ENCODE measurements around the gene DNAJB8. TPM values are rescaled to one million over a fixed set of nuclear protein-coding genes. Genes with fewer than 3 reads are reported as not detected.

The DNAJB8 gene
- total RNA-seq, 1 experiment from 2014 or later: not detected

DNA sequence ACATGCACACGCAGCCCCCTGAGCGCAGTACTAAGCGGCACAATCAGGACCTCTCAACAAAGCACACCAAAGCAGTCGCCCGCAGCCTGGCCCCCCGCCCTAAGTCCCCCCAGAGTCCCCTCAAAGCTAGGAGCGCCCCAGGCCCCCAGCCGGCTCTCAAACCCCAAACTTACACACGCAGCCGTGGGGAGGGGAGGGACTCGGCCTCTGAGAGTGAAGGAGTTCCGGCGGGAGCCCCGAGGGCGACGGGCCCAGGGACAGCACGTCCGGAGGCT is 20.8 kb upstream of the DNAJB8 start:
- Histone ChIP-seq H3K27me3 (ENCODE audit: low read length) (no peaks in the 10 kb centered on the region), H3K9me3 (ENCODE audit: low read length) (no peaks in the 10 kb centered on the region), H3K9ac (ENCODE audit: low read length) (no peak overlapping the region), H3K27ac (ENCODE audit: low read length) (no peak overlapping the region), H3K4me2 (ENCODE audit: low read depth, low read length, poor library complexity, severe bottlenecking) (no peak overlapping the region), H3K9me2 (replicated peaks; ENCODE audit: insufficient read depth, low read length) (no peaks in the 10 kb centered on the region), H3K79me2 (ENCODE audit: low read length) (no peaks in the 10 kb centered on the region), H2AFZ (ENCODE audit: low read length) (no peak overlapping the region), H3K36me3 (ENCODE audit: insufficient read depth, low read length) (no peaks in the 10 kb centered on the region), H3K4me3 (ENCODE audit: low read length) (no peak overlapping the region), H4K20me1 (ENCODE audit: insufficient read depth, low read depth, low read length) (no peaks in the 10 kb centered on the region), H3K4me1 (ENCODE audit: low read length) (no peaks in the 10 kb centered on the region)
- DNase-seq: no peak

DNA sequence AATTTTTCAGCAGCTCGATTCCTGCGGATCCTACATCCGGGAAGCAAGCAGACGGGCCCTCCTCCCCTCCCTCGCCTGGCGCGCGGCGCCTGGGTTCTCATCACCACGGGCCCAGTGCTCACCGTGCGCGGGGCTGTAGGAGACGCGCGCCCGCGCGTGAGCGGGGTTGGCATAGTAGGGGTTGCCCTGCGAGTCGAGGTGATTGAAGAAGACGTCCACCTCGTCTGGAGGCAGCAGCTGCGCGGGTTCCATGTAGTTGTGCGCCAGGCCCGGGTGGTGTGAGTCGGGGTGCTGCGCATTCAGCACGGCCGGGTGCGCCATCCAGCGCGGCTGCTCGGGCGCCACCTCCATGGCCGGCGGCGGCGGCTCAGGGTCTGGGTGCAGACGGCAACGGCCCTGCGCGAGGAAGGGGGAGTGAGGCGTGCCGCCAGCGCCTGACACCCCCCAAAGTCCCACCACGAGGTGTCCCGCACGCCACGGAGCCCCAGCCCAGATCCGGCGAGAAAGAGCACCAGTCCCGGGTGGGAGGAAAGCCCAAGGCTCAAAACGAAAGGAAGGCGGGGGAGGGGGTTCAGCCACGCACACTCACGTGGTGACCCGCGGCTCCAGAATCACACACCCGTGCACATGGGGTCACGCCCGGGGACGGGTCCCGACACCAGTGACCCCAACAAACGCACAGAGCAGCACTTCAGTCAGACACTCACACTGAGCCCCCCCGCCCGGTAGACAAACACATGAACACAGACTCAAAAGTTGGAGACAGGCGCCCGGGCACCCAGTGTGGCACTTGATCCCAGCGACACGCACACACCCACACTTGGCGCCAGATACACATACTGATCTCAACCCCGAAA is 20.2 kb upstream of the DNAJB8 start:
- Histone ChIP-seq H4K20me1 (ENCODE audit: insufficient read depth, low read depth, low read length) (no peaks in the 10 kb centered on the region), H3K9ac (ENCODE audit: low read length) (no peak overlapping the region), H3K36me3 (ENCODE audit: insufficient read depth, low read length) (no peaks in the 10 kb centered on the region), H3K9me3 (ENCODE audit: low read length) (no peaks in the 10 kb centered on the region), H3K27me3 (ENCODE audit: low read length) (no peaks in the 10 kb centered on the region), H2AFZ (ENCODE audit: low read length) (no peak overlapping the region), H3K4me2 (ENCODE audit: low read depth, low read length, poor library complexity, severe bottlenecking) (no peak overlapping the region), H3K4me3 (ENCODE audit: low read length) (no peak overlapping the region), H3K27ac (ENCODE audit: low read length) (no peak overlapping the region), H3K79me2 (ENCODE audit: low read length) (no peaks in the 10 kb centered on the region), H3K4me1 (ENCODE audit: low read length) (no peaks in the 10 kb centered on the region), H3K9me2 (replicated peaks; ENCODE audit: insufficient read depth, low read length) (no peaks in the 10 kb centered on the region)
- no peak for DNase-seq

DNA sequence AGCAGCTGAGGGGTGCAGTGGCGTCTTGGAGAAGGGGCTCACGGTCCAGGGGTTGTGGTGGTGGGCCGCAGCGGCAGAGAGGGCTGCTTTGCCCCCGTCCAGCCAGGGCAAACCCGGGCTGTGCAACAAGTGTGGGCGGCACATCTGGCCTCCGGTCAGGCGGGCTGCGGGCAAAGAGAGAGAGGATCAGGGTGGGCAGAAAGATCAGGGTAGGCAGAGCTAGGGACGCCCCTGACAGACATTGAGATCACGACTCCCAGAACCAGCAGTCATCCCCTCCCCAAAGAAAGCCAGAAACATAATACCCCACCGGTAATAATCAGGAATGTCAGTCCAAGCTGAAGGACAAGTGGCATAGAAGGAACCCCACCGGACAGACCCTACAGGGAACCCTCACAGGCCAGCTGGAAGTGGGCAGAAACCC is 19.5 kb upstream of the DNAJB8 start:
- Histone ChIP-seq H3K79me2 (ENCODE audit: low read length) (no peaks in the 10 kb centered on the region), H3K9me3 (ENCODE audit: low read length) (no peaks in the 10 kb centered on the region), H3K27ac (ENCODE audit: low read length) (no peak overlapping the region), H3K27me3 (ENCODE audit: low read length) (no peaks in the 10 kb centered on the region), H3K9ac (ENCODE audit: low read length) (no peak overlapping the region), H2AFZ (ENCODE audit: low read length) (no peak overlapping the region), H3K4me2 (ENCODE audit: low read depth, low read length, poor library complexity, severe bottlenecking) (no peak overlapping the region), H4K20me1 (ENCODE audit: insufficient read depth, low read depth, low read length) (no peaks in the 10 kb centered on the region), H3K4me1 (ENCODE audit: low read length) (no peaks in the 10 kb centered on the region), H3K9me2 (replicated peaks; ENCODE audit: insufficient read depth, low read length) (no peaks in the 10 kb centered on the region), H3K4me3 (ENCODE audit: low read length) (no peak overlapping the region), H3K36me3 (ENCODE audit: insufficient read depth, low read length) (no peaks in the 10 kb centered on the region)
- no peak for DNase-seq

DNA sequence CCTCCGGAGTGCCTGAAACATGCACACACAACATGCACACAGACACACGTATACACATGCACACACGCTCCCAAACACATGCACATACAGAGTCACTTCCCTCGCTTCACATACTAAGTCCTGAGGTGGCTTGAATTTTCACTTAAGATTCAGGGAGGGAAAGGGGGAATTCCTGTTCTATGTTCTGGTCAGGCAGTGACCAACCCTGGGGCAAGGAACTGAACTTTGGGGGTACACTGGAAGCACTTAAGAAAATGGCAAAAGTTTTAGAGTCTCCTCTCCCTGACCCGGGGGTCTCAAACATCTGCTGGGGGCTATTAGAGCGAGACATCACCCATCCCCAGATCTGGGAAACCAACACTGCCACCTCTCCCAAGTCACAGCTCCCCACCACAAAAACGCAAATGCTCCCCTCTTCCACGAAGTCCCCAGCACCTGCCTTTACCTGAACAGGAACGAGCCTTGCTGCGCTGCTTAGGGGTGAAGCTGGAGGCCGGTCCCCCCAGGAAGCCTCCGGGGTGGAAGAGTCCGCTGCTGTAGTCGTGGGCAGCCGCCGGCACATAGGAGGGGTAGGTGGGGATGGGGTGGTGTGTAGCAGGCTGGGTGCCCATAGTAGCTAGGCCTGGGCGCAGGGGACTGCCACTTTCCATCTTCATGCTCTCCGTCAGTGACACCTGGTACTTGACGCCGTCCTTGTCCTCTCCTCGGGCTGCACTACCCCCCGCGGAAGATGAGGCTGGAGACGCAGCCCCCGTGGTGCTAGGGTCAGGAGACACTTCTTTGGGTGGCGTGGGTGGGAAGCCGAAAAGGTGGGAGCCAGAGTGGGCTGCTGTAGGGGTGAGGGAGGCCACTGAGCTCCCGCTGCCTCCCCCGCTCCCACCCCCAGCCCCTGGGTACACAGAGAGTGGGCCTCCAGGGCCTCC is 18.9 kb upstream of the DNAJB8 start:
- Histone ChIP-seq H3K27ac (ENCODE audit: low read length) (no peak overlapping the region), H3K4me3 (ENCODE audit: low read length) (no peak overlapping the region), H4K20me1 (ENCODE audit: insufficient read depth, low read depth, low read length) (no peaks in the 10 kb centered on the region), H3K27me3 (ENCODE audit: low read length) (no peaks in the 10 kb centered on the region), H3K9me3 (ENCODE audit: low read length) (no peaks in the 10 kb centered on the region), H2AFZ (ENCODE audit: low read length) (no peak overlapping the region), H3K36me3 (ENCODE audit: insufficient read depth, low read length) (no peaks in the 10 kb centered on the region), H3K9me2 (replicated peaks; ENCODE audit: insufficient read depth, low read length) (no peaks in the 10 kb centered on the region), H3K4me1 (ENCODE audit: low read length) (no peaks in the 10 kb centered on the region), H3K79me2 (ENCODE audit: low read length) (no peaks in the 10 kb centered on the region), H3K4me2 (ENCODE audit: low read depth, low read length, poor library complexity, severe bottlenecking) (no peak overlapping the region), H3K9ac (ENCODE audit: low read length) (no peak overlapping the region)
- DNase-seq: no peak

DNA sequence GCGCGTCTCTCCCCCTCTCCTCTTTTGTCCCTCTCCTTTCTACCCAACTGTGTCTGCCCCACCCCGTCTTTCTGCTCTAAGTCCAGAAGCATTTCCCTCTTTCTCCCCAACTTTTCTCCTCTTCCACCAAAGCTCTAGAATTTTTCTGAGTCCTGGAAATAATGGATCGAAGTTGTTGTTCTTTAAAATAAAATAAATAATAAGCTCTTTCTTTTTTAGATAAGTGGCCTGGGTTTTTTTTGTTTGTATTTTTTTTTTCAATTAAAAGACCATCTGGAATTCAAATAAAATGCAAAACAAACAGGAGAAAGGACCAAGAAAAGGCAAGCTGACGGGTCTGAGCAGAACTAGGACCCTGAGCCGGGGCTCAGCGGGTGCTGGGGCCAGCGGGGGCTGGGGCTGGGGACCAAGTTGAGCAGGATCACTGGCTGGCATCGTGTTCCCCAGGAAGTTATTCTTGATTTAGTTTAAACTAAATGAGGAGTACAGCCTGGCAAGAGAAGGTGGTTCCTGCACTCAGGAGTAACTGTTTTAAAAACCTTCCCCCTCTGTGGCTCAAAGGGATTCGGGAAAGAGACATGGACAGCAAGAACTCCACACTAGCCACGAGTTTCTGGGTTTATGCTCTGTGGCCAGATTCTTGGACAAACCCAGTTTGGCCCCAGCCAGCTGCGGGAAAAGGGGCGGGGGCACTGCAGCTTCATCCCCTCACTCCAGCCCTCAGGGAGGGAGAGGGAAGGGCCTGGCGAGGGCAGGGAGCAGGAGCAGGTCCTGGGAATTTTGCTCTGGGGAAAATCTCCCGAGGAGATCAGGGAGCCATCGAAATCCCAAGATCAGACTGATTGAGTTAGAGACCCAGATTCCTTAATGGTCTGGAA is 18.0 kb upstream of the DNAJB8 start:
- no peaks in the 10 kb centered on the region for H3K9me3 ChIP-seq (ENCODE audit: low read length)
- no peak overlapping the region for H2AFZ ChIP-seq (ENCODE audit: low read length)
- H3K9ac ChIP-seq (ENCODE audit: low read length): no peak overlapping the region
- no peaks in the 10 kb centered on the region for H3K4me1 ChIP-seq (ENCODE audit: low read length)
- H3K9me2 ChIP-seq (replicated peaks; ENCODE audit: insufficient read depth, low read length): no peaks in the 10 kb centered on the region
- no peaks in the 10 kb centered on the region for H4K20me1 ChIP-seq (ENCODE audit: insufficient read depth, low read depth, low read length)
- H3K27ac ChIP-seq (ENCODE audit: low read length): no peak overlapping the region
- no peak for DNase-seq
- no peak overlapping the region for H3K4me3 ChIP-seq (ENCODE audit: low read length)
- H3K79me2 ChIP-seq (ENCODE audit: low read length): no peaks in the 10 kb centered on the region
- H3K27me3 ChIP-seq (ENCODE audit: low read length): no peaks in the 10 kb centered on the region
- no peak overlapping the region for H3K4me2 ChIP-seq (ENCODE audit: low read depth, low read length, poor library complexity, severe bottlenecking)
- H3K36me3 ChIP-seq (ENCODE audit: insufficient read depth, low read length): no peaks in the 10 kb centered on the region

DNA sequence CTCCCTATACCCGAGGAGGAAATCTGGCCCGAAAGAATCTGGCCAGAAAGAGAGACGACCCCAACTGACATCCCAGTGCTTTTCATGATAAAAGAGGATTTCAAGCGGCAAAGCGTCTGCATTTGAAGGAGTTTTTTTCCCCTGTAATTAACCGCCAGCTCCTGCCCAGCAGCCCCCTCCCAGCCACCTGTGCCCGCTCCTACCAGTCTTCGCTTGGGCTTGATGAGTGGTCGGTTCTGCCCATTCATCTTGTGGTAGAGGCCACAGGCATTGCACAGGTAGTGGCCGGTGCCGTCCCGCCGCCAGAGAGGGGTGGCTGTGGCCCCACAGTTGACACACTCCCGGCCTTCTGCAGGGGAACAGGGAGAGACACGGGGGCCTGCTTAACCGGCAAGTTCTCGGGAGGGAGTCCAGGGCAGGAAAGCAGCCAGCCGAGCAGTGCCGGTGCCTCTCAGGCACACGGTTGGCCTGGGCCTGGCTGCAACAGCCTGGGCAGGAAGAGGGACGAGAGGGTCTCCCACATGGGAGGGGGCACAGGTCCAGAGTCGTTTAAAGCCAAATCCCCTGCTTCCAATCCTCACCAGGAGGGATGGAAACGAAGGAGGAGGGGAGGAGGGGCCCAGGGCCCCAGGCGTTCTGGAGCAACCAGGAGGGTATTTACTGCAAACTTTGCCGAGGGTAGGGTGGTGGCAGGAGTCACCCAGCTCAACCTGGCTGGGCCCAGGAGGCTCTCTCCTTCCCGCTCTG is 17.1 kb upstream of the DNAJB8 start:
- Histone ChIP-seq H3K79me2 (ENCODE audit: low read length) (no peaks in the 10 kb centered on the region), H3K36me3 (ENCODE audit: insufficient read depth, low read length) (no peaks in the 10 kb centered on the region), H4K20me1 (ENCODE audit: insufficient read depth, low read depth, low read length) (no peaks in the 10 kb centered on the region), H3K9me2 (replicated peaks; ENCODE audit: insufficient read depth, low read length) (no peaks in the 10 kb centered on the region), H2AFZ (ENCODE audit: low read length) (no peak overlapping the region), H3K4me3 (ENCODE audit: low read length) (no peak overlapping the region), H3K4me1 (ENCODE audit: low read length) (no peaks in the 10 kb centered on the region), H3K4me2 (ENCODE audit: low read depth, low read length, poor library complexity, severe bottlenecking) (no peak overlapping the region), H3K9ac (ENCODE audit: low read length) (no peak overlapping the region), H3K9me3 (ENCODE audit: low read length) (no peaks in the 10 kb centered on the region), H3K27me3 (ENCODE audit: low read length) (no peaks in the 10 kb centered on the region), H3K27ac (ENCODE audit: low read length) (no peak overlapping the region)
- DNase-seq: no peak

DNA sequence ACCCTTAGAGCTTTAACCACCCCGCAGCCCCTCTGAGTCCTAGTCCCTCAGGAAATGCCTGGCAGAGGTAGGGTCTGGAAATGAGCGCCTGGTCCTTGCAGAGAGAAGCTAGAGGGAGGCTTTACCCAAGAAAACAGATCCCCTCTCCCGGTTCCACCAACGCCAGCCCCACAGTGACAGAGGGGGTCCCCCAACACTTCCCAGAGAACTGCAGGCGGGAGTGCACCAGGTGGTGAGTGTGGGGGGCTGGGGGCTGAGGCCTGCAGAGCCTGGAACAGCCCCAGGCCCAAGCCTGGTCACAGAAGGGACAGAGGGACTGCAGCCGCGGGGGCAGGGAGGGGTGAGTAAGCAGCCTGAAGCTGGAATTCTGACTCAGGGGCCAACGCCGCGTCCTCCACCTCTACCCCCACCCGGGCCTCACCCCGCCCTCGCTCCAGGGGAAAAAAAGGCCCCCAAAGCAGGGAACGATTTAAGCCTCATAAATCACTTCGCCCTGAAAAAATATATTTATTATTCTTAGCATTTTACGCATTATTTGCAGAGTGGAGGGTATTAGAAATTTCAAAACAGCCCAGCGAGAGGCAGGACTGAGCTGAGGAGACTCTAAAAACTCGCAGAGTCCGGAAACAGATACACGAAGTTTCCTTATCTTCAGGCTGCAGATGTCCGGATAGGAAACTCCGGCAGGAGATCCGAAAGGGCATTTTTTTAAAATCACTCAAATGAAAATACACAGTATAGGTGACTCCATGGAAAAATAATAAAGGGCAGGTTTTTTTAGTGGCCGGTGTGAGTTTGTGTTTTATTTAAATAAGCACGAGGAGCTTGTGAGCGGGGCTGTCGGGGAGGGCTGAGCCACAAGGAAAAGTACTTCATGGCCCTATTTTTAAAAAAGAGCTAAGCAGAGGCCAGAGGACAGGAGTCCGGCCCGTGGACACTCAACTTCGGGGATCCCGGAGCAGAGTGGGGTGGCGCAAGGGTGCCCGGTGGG is 16.3 kb upstream of the DNAJB8 start:
- no peaks in the 10 kb centered on the region for H3K4me1 ChIP-seq (ENCODE audit: low read length)
- no peak overlapping the region for H3K4me3 ChIP-seq (ENCODE audit: low read length)
- no peaks in the 10 kb centered on the region for H3K9me2 ChIP-seq (replicated peaks; ENCODE audit: insufficient read depth, low read length)
- no peaks in the 10 kb centered on the region for H3K36me3 ChIP-seq (ENCODE audit: insufficient read depth, low read length)
- no peaks in the 10 kb centered on the region for H3K9me3 ChIP-seq (ENCODE audit: low read length)
- DNase-seq: no peak
- no peaks in the 10 kb centered on the region for H4K20me1 ChIP-seq (ENCODE audit: insufficient read depth, low read depth, low read length)
- H3K4me2 ChIP-seq (ENCODE audit: low read depth, low read length, poor library complexity, severe bottlenecking): no peak overlapping the region
- H3K9ac ChIP-seq (ENCODE audit: low read length): no peak overlapping the region
- H3K27me3 ChIP-seq (ENCODE audit: low read length): no peaks in the 10 kb centered on the region
- H3K79me2 ChIP-seq (ENCODE audit: low read length): no peaks in the 10 kb centered on the region
- no peak overlapping the region for H3K27ac ChIP-seq (ENCODE audit: low read length)
- H2AFZ ChIP-seq (ENCODE audit: low read length): no peak overlapping the region
